ENCODE results near the gene NPTN.
"Not testable (repeated sequence)": the region's sequence is repeated elsewhere in the genome, so short reads cannot be mapped to it uniquely, and the experiment has no call there.

The NPTN gene

GRCh38 chr15:73570355-73571032 lies 62.7 kb downstream of the NPTN start:
- DNase-seq (ENCODE audit: low spot score) = no peak

DNA sequence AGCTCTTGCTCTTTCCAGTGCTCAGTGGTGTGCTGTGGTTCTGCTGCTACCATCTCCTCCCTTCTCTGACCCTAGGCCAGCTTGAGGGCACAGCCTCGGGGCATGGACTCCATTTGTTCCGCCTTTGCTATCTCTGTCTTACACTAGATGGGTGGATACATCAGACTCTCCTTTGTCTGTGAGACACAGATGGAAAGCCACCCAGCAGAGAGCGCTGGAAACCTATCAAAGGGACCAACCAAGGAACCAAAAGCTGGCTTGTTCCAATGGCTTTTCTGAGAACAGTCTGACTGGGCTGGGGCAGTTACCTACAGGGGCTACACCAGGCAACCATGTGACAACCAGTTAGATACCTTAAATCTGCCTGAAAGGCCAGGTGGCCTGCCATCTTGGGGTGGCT lies 63.8 kb downstream of the NPTN start:
- DNase-seq (ENCODE audit: low spot score) = no peak

- DNase-seq (ENCODE audit: low spot score) = no peak
Measured at GRCh38 chr15:73568564-73569280, 64.5 kb downstream of the NPTN start.

DNA sequence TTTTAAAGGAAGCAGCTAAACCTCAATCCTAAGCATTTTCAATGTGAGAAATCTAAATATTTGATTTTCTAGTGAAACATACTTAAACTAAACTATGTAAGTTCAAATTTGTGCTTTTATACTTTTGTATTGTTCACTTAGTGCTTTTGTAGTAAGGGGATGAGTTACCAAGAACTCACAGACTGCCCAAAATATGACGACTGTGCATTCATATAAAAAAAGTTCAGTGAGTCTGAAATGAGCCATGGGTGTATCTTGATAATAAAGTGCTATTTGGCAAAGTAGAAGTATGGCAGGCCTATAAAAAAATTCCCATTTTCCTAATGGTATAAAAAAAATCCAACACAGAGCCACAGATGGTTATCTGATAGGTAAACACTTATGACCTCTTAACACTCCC lies 66.2 kb downstream of the NPTN start:
- DNase-seq (ENCODE audit: low spot score) = no peak

- DNase-seq (ENCODE audit: low spot score) = peak; percentile 82
Measured at GRCh38 chr15:73564255-73564654, 68.9 kb downstream of the NPTN start.

- peak; percentile 71 for DNase-seq (ENCODE audit: low spot score)
Measured at GRCh38 chr15:73560501-73561117, 72.6 kb downstream of the NPTN start.

DNA sequence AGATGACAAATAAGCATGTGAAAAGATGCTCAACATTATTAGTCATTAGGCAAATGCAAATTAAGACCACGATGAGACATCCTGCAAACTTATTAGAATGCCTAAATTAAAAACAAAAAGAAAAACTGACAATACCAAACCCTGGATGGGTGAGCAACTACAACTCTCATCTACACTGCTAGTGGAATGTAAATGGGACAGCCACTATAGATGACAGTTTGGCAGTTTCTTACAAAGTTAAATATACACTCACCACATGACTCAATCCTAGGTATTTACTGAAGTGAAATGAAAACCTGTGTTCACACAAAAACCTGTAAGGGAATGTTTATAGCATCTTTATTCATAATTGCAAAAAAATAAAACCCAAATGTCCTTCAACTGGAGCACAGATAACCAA lies 74.7 kb downstream of the NPTN start:
- no peak for DNase-seq (ENCODE audit: low spot score)

- DNase-seq (ENCODE audit: low spot score) = no peak
Measured at GRCh38 chr15:73555080-73555479, 78.1 kb downstream of the NPTN start.

GRCh38 chr15:73550190-73550589 lies 83.0 kb downstream of the NPTN start:
- DNase-seq (ENCODE audit: low spot score) = peak; percentile 6

DNA sequence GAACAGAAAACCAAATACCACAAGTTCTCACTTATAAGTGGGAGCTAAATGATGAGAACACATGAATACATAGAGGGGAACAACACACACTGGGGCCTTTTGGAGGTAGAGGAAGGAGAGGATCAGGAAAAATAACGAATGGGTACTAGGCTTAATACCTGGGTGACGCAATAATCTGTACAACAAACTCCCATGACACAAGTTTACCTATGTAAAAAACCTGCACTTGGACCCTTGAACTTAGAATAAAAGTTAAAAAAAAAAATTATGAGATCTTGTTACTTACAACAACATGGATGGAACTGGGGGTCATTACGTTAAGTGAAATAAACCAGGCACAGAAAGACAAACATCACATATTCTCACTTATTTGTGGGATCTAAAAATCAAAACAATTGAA lies 84.3 kb downstream of the NPTN start:
- not testable (repeated sequence) for DNase-seq (ENCODE audit: low spot score)

DNA sequence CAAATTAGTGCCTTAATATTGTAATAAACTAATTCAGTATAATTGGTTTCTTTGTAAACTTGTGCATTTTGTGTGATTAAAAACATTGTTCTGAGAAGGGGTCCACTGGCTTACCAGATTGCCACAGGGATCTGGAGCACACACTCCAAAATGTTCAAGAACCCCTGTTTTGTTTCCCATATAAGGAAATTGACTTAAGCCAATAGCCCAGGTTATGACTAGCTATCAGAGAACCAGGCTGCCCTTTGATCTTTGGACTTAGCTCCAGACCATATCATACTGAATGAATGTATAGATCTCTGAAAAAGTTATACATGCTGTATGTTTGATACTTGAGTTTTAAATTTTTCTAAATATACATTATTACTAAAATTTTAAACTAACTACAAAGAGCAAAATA lies 91.7 kb downstream of the NPTN start:
- peak; percentile 13 for DNase-seq (ENCODE audit: low spot score)

DNA sequence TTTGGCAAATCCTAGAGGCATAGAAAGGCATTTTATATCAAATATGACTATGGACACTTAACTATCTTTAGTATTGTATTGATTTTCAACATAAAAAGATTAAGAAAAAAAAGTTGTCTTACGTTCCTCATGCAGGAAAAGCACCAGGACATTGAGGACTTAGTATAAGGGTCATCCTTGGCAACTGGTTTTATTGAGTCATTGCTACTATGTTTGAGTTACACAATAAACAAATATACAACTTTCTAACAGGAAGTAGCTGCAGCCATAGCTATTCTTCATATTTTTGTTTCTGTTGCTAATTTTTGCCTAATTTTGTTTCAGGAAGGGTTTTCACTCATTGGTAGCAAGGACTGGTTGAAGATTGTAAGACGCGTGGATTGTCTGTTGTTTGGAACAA lies 93.0 kb downstream of the NPTN start:
- no peak for DNase-seq (ENCODE audit: low spot score)

- no peak for DNase-seq (ENCODE audit: low spot score)
Measured at GRCh38 chr15:73539212-73540128, 93.7 kb downstream of the NPTN start.

- DNase-seq (ENCODE audit: low spot score) = no peak
Measured at GRCh38 chr15:73538563-73539211, 94.5 kb downstream of the NPTN start.

DNA sequence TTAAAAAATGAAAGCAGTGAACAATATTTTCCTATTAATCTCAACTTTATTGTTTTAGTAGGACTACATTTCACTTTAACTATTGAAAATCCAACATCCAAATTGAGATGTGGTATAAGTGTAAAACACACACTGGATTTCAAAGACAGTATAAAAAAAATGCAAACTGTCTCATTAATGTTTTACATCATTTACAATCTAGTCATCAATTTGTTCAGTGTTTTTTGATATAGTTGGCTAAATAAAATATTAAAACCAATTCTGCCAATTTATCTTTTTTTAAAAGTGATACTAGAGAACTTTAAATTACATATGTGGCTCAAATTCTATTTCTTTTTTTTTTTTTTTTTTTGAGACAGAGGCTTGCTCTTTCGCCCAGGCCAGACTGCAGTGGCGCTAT lies 95.1 kb downstream of the NPTN start:
- DNase-seq (ENCODE audit: low spot score) = no peak

GRCh38 chr15:73530649-73531048 lies 102.5 kb downstream of the NPTN start:
- DNase-seq (ENCODE audit: low spot score) = no peak

- no peak for DNase-seq (ENCODE audit: low spot score)
Measured at GRCh38 chr15:73527598-73527997, 105.6 kb downstream of the NPTN start.

DNA sequence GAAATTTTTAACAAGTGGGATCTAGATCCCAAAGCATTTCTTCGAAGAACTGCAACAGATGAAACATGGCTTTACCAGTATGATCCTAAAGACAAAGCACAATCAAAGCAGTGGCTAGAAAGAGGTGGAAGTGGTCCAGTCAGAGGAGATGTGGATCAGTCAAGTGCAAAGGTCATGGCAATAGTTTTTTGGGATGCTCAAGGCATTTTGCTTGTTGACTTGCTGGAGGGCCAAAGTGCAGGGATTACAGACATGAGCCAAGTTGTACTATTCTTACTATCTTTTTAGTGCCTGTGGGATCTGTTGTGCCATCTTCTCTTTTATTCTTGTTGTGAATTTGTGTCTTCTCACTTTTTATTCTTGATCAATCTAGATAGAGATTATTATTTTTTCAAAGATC lies 108.3 kb downstream of the NPTN start:
- DNase-seq (ENCODE audit: low spot score) = no peak

DNA sequence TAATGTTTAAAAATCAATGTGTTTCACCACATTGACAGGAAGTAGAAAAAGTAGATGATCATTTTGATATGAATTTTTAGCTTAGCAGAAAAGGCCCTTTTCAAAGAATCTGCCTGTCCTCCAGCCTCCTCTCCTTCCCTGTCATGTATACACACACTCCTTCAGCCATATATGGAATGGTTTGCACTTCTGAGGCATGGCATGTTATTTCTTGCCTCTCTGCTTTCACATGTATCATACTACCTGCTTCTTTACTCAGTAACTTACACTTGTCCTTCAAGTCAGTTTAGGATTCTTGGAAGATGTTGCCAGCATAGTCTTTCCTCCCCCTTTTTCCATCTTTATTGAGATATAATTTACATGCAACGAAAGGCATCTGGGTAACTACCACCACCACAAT lies 111.2 kb downstream of the NPTN start:
- no peak for DNase-seq (ENCODE audit: low spot score)

DNA sequence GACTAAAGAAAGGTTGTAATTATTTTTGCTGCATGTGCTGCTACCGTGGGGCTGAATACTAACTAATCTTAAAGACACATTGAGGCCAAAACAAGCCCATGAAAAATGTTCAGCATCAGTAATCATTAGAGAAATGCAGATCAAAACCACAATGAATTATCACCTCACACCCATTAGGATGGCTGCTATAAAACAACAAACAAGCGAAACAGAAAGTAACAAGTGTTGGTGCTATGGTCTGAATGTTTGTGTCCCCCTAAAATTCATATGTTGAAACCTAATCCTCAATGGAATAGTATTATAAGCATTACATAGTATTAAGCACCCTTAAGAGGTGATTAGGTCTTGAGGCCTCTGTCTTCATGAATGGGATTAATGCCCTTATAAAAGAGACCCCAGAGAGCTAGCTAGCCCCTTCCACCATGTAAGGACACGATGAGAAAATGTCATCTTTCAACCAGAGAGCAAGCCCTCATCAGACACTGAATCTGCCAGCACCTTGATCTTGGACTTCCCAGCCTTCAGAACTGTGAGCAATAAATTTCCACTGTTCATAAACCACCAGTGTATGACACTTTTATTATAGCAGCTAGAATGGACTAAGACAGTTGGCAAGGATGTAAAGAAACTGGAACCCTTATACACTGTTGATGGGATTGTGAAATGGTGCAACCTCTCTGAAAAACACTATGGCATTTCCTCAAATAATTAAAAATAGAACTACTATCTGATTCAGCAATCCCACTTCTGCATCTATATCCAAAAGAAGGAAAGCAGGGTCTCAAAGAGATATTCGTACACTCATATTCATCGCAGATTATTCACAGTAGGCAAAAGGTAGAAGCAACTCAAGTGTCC lies 114.1 kb downstream of the NPTN start:
- no peak for DNase-seq (ENCODE audit: low spot score)

All from SW480 (cell line).